Osteoblast (primary cell): ENCODE measurements around the gene RPL18. TPM values are rescaled to one million over a fixed set of nuclear protein-coding genes. Genes with fewer than 3 reads are reported as not detected.
A peak's percentile ranks its signal among the peaks of the same experiment; 100 is the strongest.

ENCODE experiments used
- DNase-seq: peaks from one replicate; pipeline ENCODE4 v3.0.0; 2011; ENCODE audit warnings: low spot score, mixed read lengths; ENCODE audit not compliant: insufficient read length; ENCODE audit errors: missing footprints
- H2AFZ ChIP-seq: 2 replicates; pipeline ENCODE4 v1.6.0; 2011; ENCODE audit warnings: mild to moderate bottlenecking, low read length
- H3K27ac ChIP-seq: 2 replicates; pipeline ENCODE4 v1.5.1; 2011; ENCODE audit warnings: mild to moderate bottlenecking, low read depth, low read length, moderate library complexity
- H3K27me3 ChIP-seq: 2 replicates; pipeline ENCODE4 v1.6.0; 2012; ENCODE audit warnings: mild to moderate bottlenecking, control low read depth, inconsistent platforms, low read length, moderate library complexity; ENCODE audit not compliant: insufficient read depth
- H3K36me3 ChIP-seq: 2 replicates; pipeline ENCODE4 v1.5.1; 2011; ENCODE audit warnings: mild to moderate bottlenecking, low read length, control low read depth, moderate library complexity; ENCODE audit not compliant: insufficient read depth
- H3K4me1 ChIP-seq: 2 replicates; pipeline ENCODE4 v1.5.1; 2011; ENCODE audit warnings: mild to moderate bottlenecking, low read length, control low read depth, moderate library complexity; ENCODE audit not compliant: insufficient read depth
- H3K4me2 ChIP-seq: 2 replicates; pipeline ENCODE4 v1.6.0; 2011; ENCODE audit warnings: mild to moderate bottlenecking, low read length; ENCODE audit not compliant: insufficient read depth
- H3K4me3 ChIP-seq: fragments of 200-600 bp; sonication (generic); 3 replicates; pipeline ENCODE4 v1.5.1; 2012; ENCODE audit warnings: mild to moderate bottlenecking, low read length, inconsistent platforms; ENCODE audit not compliant: insufficient read depth
- H3K79me2 ChIP-seq: 2 replicates; pipeline ENCODE4 v1.6.0; 2012; ENCODE audit warnings: mild to moderate bottlenecking, low read length, control low read depth, inconsistent platforms; ENCODE audit not compliant: insufficient read depth
- H3K9me3 ChIP-seq: 2 replicates; pipeline ENCODE4 v1.5.1; 2011; ENCODE audit warnings: low read depth, low read length, control low read depth
- H4K20me1 ChIP-seq: 2 replicates; pipeline ENCODE4 v1.6.0; 2012; ENCODE audit warnings: mild to moderate bottlenecking, low read length, control low read depth; ENCODE audit not compliant: insufficient read depth
- total RNA-seq: library from RNA; depleted of rRNA; stranded (reverse); fragments of >200 nt; gene quantifications from 2 replicates; pipeline ENCODE4 v1.2.3, GENCODE V29; 2012
- TF ChIP-seq, protein P1 (sequence below): IDR thresholded peaks from 2 replicates; pipeline ENCODE4 v1.5.1; 2011; ENCODE audit warnings: mild to moderate bottlenecking, low read depth, low read length, moderate library complexity; ENCODE audit errors: extremely low read depth

Gene RPL18
- total RNA-seq, 1 donor = 1,357 TPM

DNA sequence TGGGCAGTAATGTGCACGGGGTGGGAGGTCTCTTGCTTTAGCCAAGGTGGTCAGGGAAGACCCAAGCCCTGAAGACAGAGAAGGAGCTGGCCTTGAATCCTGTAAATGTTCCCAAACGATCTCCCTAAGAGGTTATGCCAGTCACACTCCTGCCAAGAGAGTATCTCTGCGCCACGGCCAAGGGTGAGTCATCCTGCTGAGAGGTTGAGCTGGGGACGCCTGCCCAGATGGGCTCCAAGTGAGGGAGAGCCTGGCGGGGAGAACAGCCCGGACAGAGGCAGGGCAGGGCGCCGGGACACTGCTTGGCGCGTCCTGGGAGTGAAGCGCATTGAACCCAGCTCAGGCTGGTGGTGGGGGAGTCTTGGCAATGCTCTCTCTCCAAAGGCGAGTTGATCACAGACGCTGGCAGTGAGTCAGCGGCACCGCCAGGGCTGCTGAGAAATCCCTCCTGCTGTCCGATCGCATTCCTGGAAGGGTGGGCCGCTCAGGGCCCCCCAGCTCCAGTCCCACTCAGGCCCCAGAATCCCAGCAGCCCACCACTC lies 50.6 kb downstream of the RPL18 start:
- Histone ChIP-seq H4K20me1 (no peaks in the 10 kb centered on the region), H3K4me3 (peak overlapping the region; percentile 33), H3K27me3 (no peaks in the 10 kb centered on the region), H3K36me3 (no peaks in the 10 kb centered on the region), H3K27ac (peak overlapping the region; percentile 1), H3K79me2 (no peaks in the 10 kb centered on the region), H3K9me3 (no peaks in the 10 kb centered on the region), H2AFZ (peak overlapping the region; percentile 65), H3K4me1 (peaks cover 12% of the 10 kb centered on the region), H3K4me2 (peak overlapping the region; percentile 59)
- DNase-seq = peak; percentile 97
- TF ChIP-seq, protein P1, sequence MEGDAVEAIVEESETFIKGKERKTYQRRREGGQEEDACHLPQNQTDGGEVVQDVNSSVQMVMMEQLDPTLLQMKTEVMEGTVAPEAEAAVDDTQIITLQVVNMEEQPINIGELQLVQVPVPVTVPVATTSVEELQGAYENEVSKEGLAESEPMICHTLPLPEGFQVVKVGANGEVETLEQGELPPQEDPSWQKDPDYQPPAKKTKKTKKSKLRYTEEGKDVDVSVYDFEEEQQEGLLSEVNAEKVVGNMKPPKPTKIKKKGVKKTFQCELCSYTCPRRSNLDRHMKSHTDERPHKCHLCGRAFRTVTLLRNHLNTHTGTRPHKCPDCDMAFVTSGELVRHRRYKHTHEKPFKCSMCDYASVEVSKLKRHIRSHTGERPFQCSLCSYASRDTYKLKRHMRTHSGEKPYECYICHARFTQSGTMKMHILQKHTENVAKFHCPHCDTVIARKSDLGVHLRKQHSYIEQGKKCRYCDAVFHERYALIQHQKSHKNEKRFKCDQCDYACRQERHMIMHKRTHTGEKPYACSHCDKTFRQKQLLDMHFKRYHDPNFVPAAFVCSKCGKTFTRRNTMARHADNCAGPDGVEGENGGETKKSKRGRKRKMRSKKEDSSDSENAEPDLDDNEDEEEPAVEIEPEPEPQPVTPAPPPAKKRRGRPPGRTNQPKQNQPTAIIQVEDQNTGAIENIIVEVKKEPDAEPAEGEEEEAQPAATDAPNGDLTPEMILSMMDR = no peak

Other genes with a start within 250 kb of the RPL18 start
- 95.2 and 119 TPM in 2 replicates for gene KDELR1, start 227.6 kb downstream of the RPL18 start, total RNA-seq
- gene GRIN2D, start 225.5 kb downstream of the RPL18 start, total RNA-seq = under 0.01 TPM in 2 replicates
- gene GRWD1, start 173.2 kb downstream of the RPL18 start, total RNA-seq = 23.3 and 25.0 TPM in 2 replicates
- gene KCNJ14, start 163.6 kb downstream of the RPL18 start, total RNA-seq = 0.59 and 0.72 TPM in 2 replicates
- gene CYTH2, start 149.8 kb downstream of the RPL18 start, total RNA-seq = 63.6 and 66.2 TPM in 2 replicates
- not detected in 2 replicates for gene LMTK3, start 107.3 kb downstream of the RPL18 start, total RNA-seq
- under 0.01 TPM in 1 of 2 replicates, not detected in the other for gene SULT2B1, start 67.0 kb downstream of the RPL18 start, total RNA-seq
- not detected in 2 replicates for gene SPACA4, start 12.4 kb downstream of the RPL18 start, total RNA-seq
- 0.29 TPM in 1 of 2 replicates, not detected in the other for gene FAM83E, start 4.1 kb downstream of the RPL18 start, total RNA-seq
- gene SPHK2, start 328 bp upstream of the RPL18 start, total RNA-seq = 13.0 and 13.3 TPM in 2 replicates
- 14.5 and 18.3 TPM in 2 replicates for gene DBP, start 18.2 kb upstream of the RPL18 start, total RNA-seq
- 1.8 and 2.7 TPM in 2 replicates for gene CA11, start 27.0 kb upstream of the RPL18 start, total RNA-seq
- under 0.01 and 0.29 TPM in 2 replicates for gene NTN5, start 53.8 kb upstream of the RPL18 start, total RNA-seq
- not detected in 2 replicates for gene FUT2, start 76.8 kb upstream of the RPL18 start, total RNA-seq
- gene MAMSTR, start 100.5 kb upstream of the RPL18 start, total RNA-seq = 0.36 and 0.59 TPM in 2 replicates
- gene RASIP1, start 121.4 kb upstream of the RPL18 start, total RNA-seq = 2.1 and 3.6 TPM in 2 replicates
- gene IZUMO1, start 127.7 kb upstream of the RPL18 start, total RNA-seq = not detected in 2 replicates
- under 0.01 TPM in 1 of 2 replicates, not detected in the other for gene FUT1, start 133.5 kb upstream of the RPL18 start, total RNA-seq
- not detected in 2 replicates for gene FGF21, start 136.3 kb upstream of the RPL18 start, total RNA-seq
- gene BCAT2, start 191.9 kb upstream of the RPL18 start, total RNA-seq = 29.7 and 30.1 TPM in 2 replicates
- gene HSD17B14, start 217.3 kb upstream of the RPL18 start, total RNA-seq = 1.8 and 2.1 TPM in 2 replicates
- 21.4 and 28.6 TPM in 2 replicates for gene PLEKHA4, start 249.4 kb upstream of the RPL18 start, total RNA-seq